GM18861 (cell line): Measurements from ENCODE around the gene PTPRH.

Experiments used
- ATAC-seq: cut with Tn5 transposase; IDR thresholded peaks from one replicate; pipeline ENCODE4 v1.9.1; 2021; ENCODE audit not compliant: unreplicated experiment

Gene PTPRH

GRCh38 chr19:55245236-55245904 lies 36.1 kb upstream of the PTPRH start:
- no peak for ATAC-seq

- no peak for ATAC-seq
Measured at GRCh38 chr19:55244004-55244680, 34.8 kb upstream of the PTPRH start.

- no peak for ATAC-seq
Measured at GRCh38 chr19:55242517-55242916, 33.2 kb upstream of the PTPRH start.

GRCh38 chr19:55241935-55242464 lies 32.7 kb upstream of the PTPRH start:
- no peak for ATAC-seq

- no peak for ATAC-seq
Measured at GRCh38 chr19:55241143-55241934, 32.0 kb upstream of the PTPRH start.

GRCh38 chr19:55240713-55241020 lies 31.4 kb upstream of the PTPRH start:
- no peak for ATAC-seq

GRCh38 chr19:55239004-55239403 lies 29.7 kb upstream of the PTPRH start:
- ATAC-seq = no peak

- ATAC-seq = no peak
Measured at GRCh38 chr19:55238030-55238429, 28.7 kb upstream of the PTPRH start.

GRCh38 chr19:55232986-55233385 lies 23.7 kb upstream of the PTPRH start:
- no peak for ATAC-seq

GRCh38 chr19:55232286-55232602 lies 22.9 kb upstream of the PTPRH start:
- ATAC-seq = no peak

- ATAC-seq = no peak
Measured at GRCh38 chr19:55231391-55232285, 22.3 kb upstream of the PTPRH start.

- ATAC-seq = no peak
Measured at GRCh38 chr19:55230780-55231179, 21.5 kb upstream of the PTPRH start.

GRCh38 chr19:55230329-55230728 lies 21.0 kb upstream of the PTPRH start:
- ATAC-seq = no peak

- ATAC-seq = no peak
Measured at GRCh38 chr19:55229789-55230182, 20.5 kb upstream of the PTPRH start.

GRCh38 chr19:55229145-55229788 lies 20.0 kb upstream of the PTPRH start:
- no peak for ATAC-seq

GRCh38 chr19:55228403-55229031 lies 19.2 kb upstream of the PTPRH start, which contains the start of gene TMEM86B:
Gene TMEM86B, minus strand, starts transcription at chr19:55228763. Its CDS starts 22 bp downstream, at chr19:55228741.
- ATAC-seq = no peak

- no peak for ATAC-seq
Measured at GRCh38 chr19:55228015-55228391, 18.7 kb upstream of the PTPRH start.

GRCh38 chr19:55227241-55228014 lies 18.1 kb upstream of the PTPRH start:
- ATAC-seq = no peak

GRCh38 chr19:55226788-55227187 lies 17.5 kb upstream of the PTPRH start:
- no peak for ATAC-seq
